ENCODE measurements around the gene RNF19B. TPM values are rescaled to one million over a fixed set of nuclear protein-coding genes. Genes with fewer than 3 reads are reported as not detected.
A peak's percentile ranks its signal among the peaks of the same experiment; 100 is the strongest.
"Not testable (repeated sequence)": the region's sequence is repeated elsewhere in the genome, so short reads cannot be mapped to it uniquely, and the experiment has no call there.

The RNF19B gene
- total RNA-seq, 4 donors from 2014 or later = 28.1 to 62.1 (median 54.6) TPM

DNA sequence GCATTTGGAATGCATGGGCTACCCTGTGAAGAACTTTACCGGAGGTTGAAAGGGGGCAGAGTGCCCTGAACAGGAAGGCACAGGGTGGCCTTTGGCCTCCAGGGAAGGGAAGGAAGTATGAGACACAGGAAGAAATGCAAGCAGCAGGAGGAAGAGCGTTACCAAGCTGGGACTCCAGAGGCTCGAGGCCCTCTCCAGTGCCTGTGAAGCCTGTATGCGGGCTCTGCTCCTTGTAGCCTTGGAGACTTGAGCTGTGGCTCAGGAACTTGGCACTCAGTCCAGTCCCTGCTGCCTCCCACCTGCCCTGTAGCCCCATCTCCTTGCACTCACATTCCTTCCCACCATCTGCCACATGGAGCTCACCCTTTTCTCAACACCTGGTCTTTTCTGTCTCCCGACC, 33.5 kb upstream of the RNF19B start:
- Histone ChIP-seq H3K9me3 (no peaks in the 10 kb centered on the region), H3K4me1 (peaks cover 0 to 6% (median 3%) of the 10 kb centered on the region in 4 donors), H3K36me3 (no peaks in the 10 kb centered on the region), H3K4me3 (no peak overlapping the region), H3K27me3 (no peaks in the 10 kb centered on the region), H3K27ac (peak overlapping the region in 1 of 4 donors; percentile 17)
- no peak for TF ChIP-seq POLR2A (IDR thresholded peaks at IDR 0.05)
- TF ChIP-seq, protein P1, sequence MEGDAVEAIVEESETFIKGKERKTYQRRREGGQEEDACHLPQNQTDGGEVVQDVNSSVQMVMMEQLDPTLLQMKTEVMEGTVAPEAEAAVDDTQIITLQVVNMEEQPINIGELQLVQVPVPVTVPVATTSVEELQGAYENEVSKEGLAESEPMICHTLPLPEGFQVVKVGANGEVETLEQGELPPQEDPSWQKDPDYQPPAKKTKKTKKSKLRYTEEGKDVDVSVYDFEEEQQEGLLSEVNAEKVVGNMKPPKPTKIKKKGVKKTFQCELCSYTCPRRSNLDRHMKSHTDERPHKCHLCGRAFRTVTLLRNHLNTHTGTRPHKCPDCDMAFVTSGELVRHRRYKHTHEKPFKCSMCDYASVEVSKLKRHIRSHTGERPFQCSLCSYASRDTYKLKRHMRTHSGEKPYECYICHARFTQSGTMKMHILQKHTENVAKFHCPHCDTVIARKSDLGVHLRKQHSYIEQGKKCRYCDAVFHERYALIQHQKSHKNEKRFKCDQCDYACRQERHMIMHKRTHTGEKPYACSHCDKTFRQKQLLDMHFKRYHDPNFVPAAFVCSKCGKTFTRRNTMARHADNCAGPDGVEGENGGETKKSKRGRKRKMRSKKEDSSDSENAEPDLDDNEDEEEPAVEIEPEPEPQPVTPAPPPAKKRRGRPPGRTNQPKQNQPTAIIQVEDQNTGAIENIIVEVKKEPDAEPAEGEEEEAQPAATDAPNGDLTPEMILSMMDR (IDR thresholded peaks at IDR 0.05) = no peak
- no peak for DNase-seq

DNA sequence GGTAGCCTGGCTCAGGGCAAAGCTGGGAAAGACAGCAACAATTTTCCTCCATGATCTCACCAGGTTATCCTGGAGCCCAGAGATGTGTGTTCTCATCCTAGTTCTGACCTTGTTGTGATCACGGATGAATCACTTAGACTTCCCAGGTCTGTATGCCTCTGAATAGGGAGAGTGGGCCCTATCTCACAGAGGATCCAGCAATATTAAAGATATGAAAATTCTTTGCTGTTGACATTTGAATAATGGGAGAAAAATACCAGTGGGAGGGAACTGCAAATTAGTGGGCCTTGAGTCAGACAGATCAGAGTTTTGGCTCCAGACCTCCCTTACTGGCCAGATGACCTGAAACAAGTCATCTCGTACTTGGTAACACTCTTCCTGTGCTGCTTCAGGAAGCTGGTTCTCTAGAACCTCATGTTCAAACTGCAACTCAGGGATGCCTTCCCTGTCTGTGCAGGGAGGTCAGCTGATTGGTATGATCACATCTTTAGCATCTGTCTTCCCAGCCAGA, 32.8 kb upstream of the RNF19B start:
- H3K36me3 ChIP-seq = no peaks in the 10 kb centered on the region
- no peak overlapping the region for H3K4me3 ChIP-seq
- peak overlapping the region in 1 of 4 donors; percentile 6 for H3K27ac ChIP-seq
- TF ChIP-seq, protein P1 (IDR thresholded peaks at IDR 0.05) = no peak
- no peak for TF ChIP-seq POLR2A (IDR thresholded peaks at IDR 0.05)
- peaks cover 3 to 13% (median 8%) of the 10 kb centered on the region in 4 donors for H3K4me1 ChIP-seq
- no peaks in the 10 kb centered on the region for H3K9me3 ChIP-seq
- DNase-seq = no peak
- H3K27me3 ChIP-seq = no peaks in the 10 kb centered on the region

DNA sequence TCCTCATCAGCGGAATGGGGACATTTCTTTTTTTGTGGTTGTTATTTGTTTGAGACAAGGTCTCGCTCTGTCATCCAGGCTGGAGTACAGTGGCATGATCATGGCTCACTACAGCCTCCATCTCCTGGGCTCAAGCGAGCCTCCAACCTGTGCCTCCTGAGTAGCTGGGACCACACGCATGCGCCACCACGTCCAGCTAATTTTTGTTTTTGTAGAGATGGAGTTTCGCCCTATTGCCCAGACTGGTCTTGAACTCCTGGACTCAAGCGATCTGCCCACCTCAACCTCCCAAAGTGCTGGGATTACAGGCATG, 28.7 kb upstream of the RNF19B start:
- peaks cover 6 to 32% (median 20%) of the 10 kb centered on the region in 4 donors for H3K4me1 ChIP-seq
- H3K4me3 ChIP-seq, H3K27me3 ChIP-seq, H3K9me3 ChIP-seq, H3K36me3 ChIP-seq, DNase-seq: not testable (repeated sequence)
- H3K27ac ChIP-seq = peak overlapping the region; percentile 67 to 93 (median 78)

DNA sequence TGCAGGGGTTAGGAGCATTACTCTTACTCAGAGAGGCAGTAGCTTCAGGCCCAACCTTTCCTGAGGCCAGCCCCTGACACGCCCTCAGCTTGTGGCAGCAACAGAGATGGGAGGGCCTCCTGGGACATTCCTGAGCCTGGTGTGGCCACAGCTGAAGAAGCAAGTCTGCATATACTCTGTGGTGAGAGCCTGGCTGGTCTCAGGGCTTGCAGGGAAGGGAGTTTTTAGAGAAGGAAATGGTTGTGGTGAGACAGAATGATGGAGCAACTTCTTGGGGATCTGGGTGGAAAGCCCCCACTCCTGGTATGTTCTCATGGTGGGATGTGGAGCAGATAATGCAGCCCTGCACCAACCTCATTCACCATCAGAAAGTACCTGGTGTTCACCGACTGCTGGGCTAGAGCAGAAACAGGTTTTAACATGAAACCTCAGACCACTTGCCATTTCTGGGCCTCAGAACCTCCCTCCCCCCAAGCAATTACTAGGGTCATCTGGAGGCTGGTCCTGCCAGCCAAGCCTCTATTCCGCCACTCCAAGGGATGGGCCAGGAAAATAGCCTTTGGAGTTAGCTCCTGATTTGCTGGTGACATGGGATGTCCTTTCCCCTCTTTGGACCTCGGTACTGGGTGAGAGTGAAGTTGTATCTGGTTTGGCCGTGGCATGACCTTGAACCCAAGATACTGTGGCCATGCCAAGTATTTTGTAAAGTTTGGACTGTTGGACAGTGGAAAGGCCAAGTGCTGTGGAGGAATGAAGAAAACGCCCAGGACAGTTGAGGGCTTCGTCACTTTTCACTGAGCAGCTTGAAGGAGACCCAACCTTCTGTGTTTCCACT, 28.1 kb upstream of the RNF19B start:
- TF ChIP-seq, protein P1 (IDR thresholded peaks at IDR 0.05) = no peak
- peak; percentile 37 to 78 for TF ChIP-seq POLR2A (IDR thresholded peaks at IDR 0.05)
- Histone ChIP-seq H3K27ac (peak overlapping the region; percentile 67 to 93 (median 78)), H3K9me3 (no peaks in the 10 kb centered on the region), H3K4me3 (no peak overlapping the region), H3K36me3 (no peaks in the 10 kb centered on the region), H3K4me1 (peaks cover 6 to 27% (median 20%) of the 10 kb centered on the region in 4 donors), H3K27me3 (no peaks in the 10 kb centered on the region)
- DNase-seq = peak; percentile 82 to 94 (median 87)

DNA sequence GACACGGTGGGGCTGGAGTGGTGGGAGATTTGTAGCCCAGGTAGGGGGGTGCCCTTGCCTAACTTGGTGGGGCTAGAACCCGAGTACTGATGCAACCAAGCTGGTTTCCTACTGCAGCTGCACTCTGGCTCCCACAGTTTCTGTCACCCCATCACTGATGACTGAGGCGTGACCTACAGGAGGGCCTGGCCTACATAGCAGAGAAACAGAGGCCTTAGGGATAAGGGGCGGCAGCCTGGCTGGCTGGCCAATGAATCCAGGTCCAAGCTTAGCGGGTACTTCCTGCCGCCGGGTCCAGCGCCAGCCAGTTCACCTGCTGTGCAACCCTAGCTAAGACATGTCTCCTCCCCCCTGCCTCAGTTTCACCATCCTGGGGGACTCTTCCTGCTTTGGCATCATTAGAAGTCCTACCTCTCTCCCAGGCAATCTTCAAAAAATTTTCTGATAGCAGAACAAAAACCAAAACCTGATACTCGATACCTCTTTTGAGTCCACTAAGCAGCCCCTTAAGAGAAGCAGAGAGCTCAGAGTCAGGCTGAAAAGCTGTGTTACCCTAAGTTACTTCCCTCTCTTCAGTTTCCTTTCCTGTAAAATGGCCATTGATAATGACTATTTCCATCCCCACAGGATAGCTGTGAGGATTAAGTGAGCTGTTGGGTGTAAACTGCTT, 27.3 kb upstream of the RNF19B start:
- peak overlapping the region; percentile 67 to 93 (median 78) for H3K27ac ChIP-seq
- peaks cover 6 to 27% (median 20%) of the 10 kb centered on the region in 4 donors for H3K4me1 ChIP-seq
- peak in 1 of 3 donors; percentile 25 for DNase-seq
- TF ChIP-seq, protein P1 (IDR thresholded peaks at IDR 0.05) = no peak
- no peak for TF ChIP-seq POLR2A (IDR thresholded peaks at IDR 0.05)
- H3K9me3 ChIP-seq = no peaks in the 10 kb centered on the region
- no peak overlapping the region for H3K4me3 ChIP-seq
- no peaks in the 10 kb centered on the region for H3K27me3 ChIP-seq
- H3K36me3 ChIP-seq = no peaks in the 10 kb centered on the region

DNA sequence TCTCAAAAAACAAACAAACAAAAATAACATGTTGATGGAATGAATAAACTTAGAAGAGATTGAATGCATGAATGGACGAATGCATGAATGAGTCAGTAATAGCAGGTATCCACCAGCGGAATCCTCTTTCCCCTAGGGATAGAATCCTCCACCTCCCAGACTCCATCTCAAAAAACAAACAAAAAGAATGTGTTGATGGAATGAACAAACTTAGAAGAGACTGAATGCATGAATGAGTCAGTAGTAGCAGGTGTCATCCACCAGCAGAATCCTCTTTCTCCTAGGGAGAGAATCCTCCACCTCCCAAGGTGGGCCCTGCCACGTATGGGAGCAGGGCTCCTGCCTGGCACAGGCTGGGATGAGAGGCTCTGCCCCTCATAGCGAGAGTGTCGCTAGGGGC, 26.8 kb upstream of the RNF19B start:
- peaks cover 6 to 27% (median 20%) of the 10 kb centered on the region in 4 donors for H3K4me1 ChIP-seq

More for the DNA sequence above, 26.8 kb upstream of the RNF19B start:
- Histone ChIP-seq H3K27me3 (no peaks in the 10 kb centered on the region), H3K9me3 (no peaks in the 10 kb centered on the region), H3K27ac (peak overlapping the region; percentile 67 to 93 (median 78)), H3K4me3 (no peak overlapping the region), H3K36me3 (no peaks in the 10 kb centered on the region)
- TF ChIP-seq, protein P1 (IDR thresholded peaks at IDR 0.05) = no peak
- TF ChIP-seq POLR2A (IDR thresholded peaks at IDR 0.05) = no peak
- no peak for DNase-seq
